ENCODE results near the gene TENT5A. TPM values are rescaled to one million over a fixed set of nuclear protein-coding genes. Genes with fewer than 3 reads are reported as not detected.

The TENT5A gene
- total RNA-seq, 2 experiments from 2014 or later: 1.1 to 1.2 TPM

DNA sequence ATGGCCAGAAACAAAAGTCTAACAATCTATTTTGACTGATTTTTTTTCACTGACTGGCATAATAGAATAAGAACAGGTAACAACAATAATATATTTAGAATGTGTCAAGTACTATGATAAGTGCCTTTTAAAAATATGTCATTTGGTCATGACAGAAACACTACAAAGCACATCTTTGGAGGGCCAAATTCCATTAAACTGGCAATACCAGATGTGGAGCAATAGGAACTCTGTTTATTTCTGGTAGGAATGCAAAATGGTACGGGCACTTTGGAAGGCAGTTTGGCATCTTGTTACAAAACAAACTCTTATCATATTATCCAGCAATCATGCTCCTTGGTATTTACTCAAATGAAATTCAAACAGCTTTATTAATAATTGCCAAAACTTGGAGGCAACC lies 39.3 kb downstream of the TENT5A start:
- TF ChIP-seq, protein P1, sequence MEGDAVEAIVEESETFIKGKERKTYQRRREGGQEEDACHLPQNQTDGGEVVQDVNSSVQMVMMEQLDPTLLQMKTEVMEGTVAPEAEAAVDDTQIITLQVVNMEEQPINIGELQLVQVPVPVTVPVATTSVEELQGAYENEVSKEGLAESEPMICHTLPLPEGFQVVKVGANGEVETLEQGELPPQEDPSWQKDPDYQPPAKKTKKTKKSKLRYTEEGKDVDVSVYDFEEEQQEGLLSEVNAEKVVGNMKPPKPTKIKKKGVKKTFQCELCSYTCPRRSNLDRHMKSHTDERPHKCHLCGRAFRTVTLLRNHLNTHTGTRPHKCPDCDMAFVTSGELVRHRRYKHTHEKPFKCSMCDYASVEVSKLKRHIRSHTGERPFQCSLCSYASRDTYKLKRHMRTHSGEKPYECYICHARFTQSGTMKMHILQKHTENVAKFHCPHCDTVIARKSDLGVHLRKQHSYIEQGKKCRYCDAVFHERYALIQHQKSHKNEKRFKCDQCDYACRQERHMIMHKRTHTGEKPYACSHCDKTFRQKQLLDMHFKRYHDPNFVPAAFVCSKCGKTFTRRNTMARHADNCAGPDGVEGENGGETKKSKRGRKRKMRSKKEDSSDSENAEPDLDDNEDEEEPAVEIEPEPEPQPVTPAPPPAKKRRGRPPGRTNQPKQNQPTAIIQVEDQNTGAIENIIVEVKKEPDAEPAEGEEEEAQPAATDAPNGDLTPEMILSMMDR (IDR thresholded peaks at IDR 0.05): no peak
- no peaks in the 10 kb centered on the region for H3K27me3 Mint-ChIP-seq
- POLR2A ChIA-PET: no interaction called here
- no peaks in the 10 kb centered on the region for H3K36me3 Mint-ChIP-seq (ENCODE audit: low read depth)
- DNase-seq (no peak), ATAC-seq (no peak)
- CTCF ChIA-PET: no interaction called here
- intact Hi-C loops (cut with micrococcal nuclease): no loop called here
- peaks cover 4% of the 10 kb centered on the region for H3K9me3 Mint-ChIP-seq
- H3K4me3 Mint-ChIP-seq: no peak overlapping the region
- no peak overlapping the region for H3K27ac Mint-ChIP-seq
- H3K4me1 Mint-ChIP-seq (ENCODE audit: low read depth): no peaks in the 10 kb centered on the region

DNA sequence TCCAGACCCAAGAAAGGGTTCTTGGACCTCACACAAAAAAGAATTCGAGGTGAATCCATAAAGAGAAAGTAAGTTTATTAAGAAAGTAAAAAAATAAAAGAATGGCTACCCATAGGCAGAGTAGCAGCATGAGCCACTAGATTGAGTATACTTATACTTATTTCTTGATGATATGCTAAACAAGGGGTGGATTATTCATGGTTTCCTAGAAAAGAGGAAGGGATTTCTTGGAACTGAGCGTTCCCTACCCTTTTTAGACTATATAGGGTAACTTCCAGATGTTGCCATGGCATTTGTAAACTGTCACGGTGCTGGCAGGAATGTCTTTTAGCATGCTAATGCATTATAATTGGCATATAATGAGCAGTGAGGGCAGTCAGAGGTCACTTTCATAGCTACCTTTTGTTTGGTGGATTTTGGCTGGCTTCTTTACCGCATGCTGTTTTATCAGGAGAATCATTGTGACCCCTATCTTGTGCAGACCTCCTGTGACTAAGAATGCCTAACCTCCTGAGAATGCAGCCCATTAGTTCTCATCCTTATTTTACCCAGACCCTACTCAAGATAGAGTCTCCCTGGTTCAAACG lies 44.3 kb downstream of the TENT5A start:
- DNase-seq (no peak), ATAC-seq (no peak)
- Mint-ChIP-seq H3K27me3 (no peaks in the 10 kb centered on the region), H3K36me3 (ENCODE audit: low read depth) (no peaks in the 10 kb centered on the region), H3K27ac (no peak overlapping the region), H3K4me3 (no peak overlapping the region), H3K9me3 (peaks cover 4% of the 10 kb centered on the region), H3K4me1 (ENCODE audit: low read depth) (no peaks in the 10 kb centered on the region)
- TF ChIP-seq, protein P1 (IDR thresholded peaks at IDR 0.05): no peak
- intact Hi-C loops (cut with micrococcal nuclease): no loop called here
- ChIA-PET CTCF (no interaction called here), POLR2A (no interaction called here)

DNA sequence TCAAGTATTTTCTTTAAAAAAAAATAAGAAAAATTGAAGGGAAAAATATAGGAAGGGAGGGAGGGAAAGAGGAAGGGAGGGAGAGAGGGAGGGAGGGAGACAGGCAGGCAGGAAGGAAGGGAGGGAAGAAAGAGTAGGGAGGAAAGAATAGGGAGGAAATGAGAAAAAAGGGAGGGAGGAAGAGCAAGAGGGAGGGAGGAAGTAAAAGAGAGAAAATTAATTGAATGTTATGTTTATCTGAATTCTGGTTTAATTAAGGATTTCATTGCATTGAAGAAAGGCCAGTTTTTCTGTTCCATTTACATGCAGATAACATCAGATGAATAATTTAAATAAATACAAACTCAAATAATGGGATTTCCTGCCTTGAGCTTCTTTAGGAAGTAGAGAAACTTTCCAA lies 47.8 kb downstream of the TENT5A start:
- no peak overlapping the region for H3K27ac Mint-ChIP-seq
- no peak overlapping the region for H3K4me3 Mint-ChIP-seq
- no peak for ATAC-seq
- H3K4me1 Mint-ChIP-seq (ENCODE audit: low read depth): no peaks in the 10 kb centered on the region
- no peaks in the 10 kb centered on the region for H3K27me3 Mint-ChIP-seq
- CTCF ChIA-PET: no interaction called here
- no peak for DNase-seq
- TF ChIP-seq, protein P1 (IDR thresholded peaks at IDR 0.05): no peak
- no peaks in the 10 kb centered on the region for H3K36me3 Mint-ChIP-seq (ENCODE audit: low read depth)
- intact Hi-C loops (cut with micrococcal nuclease): no loop called here
- H3K9me3 Mint-ChIP-seq: no peaks in the 10 kb centered on the region
- POLR2A ChIA-PET: no interaction called here

DNA sequence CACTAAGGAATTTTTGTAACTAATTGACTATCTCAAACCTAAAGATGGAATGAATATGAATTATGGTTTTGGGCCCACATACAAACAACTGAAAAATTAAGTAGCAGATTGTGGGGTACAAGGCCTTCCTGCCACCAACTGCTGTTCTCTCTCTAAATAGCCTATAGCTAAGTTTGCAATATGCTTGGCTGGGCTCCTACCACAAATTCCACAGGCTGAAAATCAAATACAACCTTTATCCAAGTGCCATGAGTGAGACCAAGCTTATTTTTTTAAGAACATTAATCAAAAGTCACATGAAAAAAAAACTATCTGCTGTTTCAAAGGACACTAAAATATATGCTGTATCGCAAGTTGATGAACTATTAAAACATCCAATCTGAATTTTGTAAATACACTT lies 52.1 kb downstream of the TENT5A start:
- no peak for DNase-seq
- Mint-ChIP-seq H3K4me1 (ENCODE audit: low read depth) (no peaks in the 10 kb centered on the region), H3K36me3 (ENCODE audit: low read depth) (no peaks in the 10 kb centered on the region), H3K27ac (no peak overlapping the region), H3K4me3 (no peak overlapping the region), H3K27me3 (no peaks in the 10 kb centered on the region), H3K9me3 (no peaks in the 10 kb centered on the region)
- ChIA-PET POLR2A (no interaction called here), CTCF (no interaction called here)
- intact Hi-C loops (cut with micrococcal nuclease): no loop called here
- no peak for ATAC-seq
- TF ChIP-seq, protein P1 (IDR thresholded peaks at IDR 0.05): no peak

DNA sequence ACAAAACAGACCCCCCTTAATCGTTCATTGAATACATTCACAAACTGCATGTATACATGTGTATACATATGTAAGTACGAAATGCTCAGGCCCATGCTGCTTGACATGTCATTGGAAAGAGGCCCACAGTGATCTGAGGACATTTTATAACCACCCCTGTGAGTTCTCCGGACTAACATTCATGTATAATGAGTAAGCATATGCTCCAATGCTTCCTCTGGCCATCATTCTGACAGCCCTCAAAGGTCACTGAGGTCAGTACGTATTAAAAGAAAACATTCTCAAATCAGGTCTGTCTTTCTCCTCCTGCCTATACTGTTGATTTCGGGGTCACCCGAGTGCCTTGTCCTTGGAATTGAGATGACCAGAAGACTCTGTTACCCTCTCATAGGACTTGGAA lies 54.9 kb downstream of the TENT5A start:
- no peaks in the 10 kb centered on the region for H3K27me3 Mint-ChIP-seq
- DNase-seq (no peak), ATAC-seq (no peak)
- TF ChIP-seq, protein P1 (IDR thresholded peaks at IDR 0.05): no peak
- H3K4me1 Mint-ChIP-seq (ENCODE audit: low read depth): no peaks in the 10 kb centered on the region
- POLR2A ChIA-PET: no interaction called here
- no peaks in the 10 kb centered on the region for H3K9me3 Mint-ChIP-seq
- CTCF ChIA-PET: no interaction called here
- no peak overlapping the region for H3K4me3 Mint-ChIP-seq
- H3K36me3 Mint-ChIP-seq (ENCODE audit: low read depth): no peaks in the 10 kb centered on the region
- no peak overlapping the region for H3K27ac Mint-ChIP-seq
- intact Hi-C loops (cut with micrococcal nuclease): no loop called here
